HUES6 (cell line): Measurements from ENCODE around the gene NAA35.

Experiments
- H3K27ac ChIP-seq: 2 replicates; pipeline ENCODE4 v1.7.0; 2013; ENCODE audit warnings: low read depth, mild to moderate bottlenecking, low read length, inconsistent platforms
- H3K27me3 ChIP-seq: 2 replicates; pipeline ENCODE4 v1.6.1; 2013; ENCODE audit warnings: low read length; ENCODE audit not compliant: control insufficient read depth, insufficient read depth
- H3K36me3 ChIP-seq: 2 replicates; pipeline ENCODE4 v1.6.1; 2013; ENCODE audit warnings: low read length; ENCODE audit not compliant: control insufficient read depth, insufficient read depth
- H3K4me1 ChIP-seq: 2 replicates; pipeline ENCODE4 v1.6.1; 2013; ENCODE audit warnings: low read length; ENCODE audit not compliant: control insufficient read depth, insufficient read depth
- H3K4me3 ChIP-seq: 2 replicates; pipeline ENCODE4 v1.5.1; 2013; ENCODE audit warnings: low read depth, low read length
- H3K9ac ChIP-seq: one replicate; pipeline ENCODE4 v1.6.1; 2013; ENCODE audit warnings: mild to moderate bottlenecking, low read length
- H3K9me3 ChIP-seq: 2 replicates; pipeline ENCODE4 v1.6.1; 2013; ENCODE audit warnings: low read depth, low read length; ENCODE audit not compliant: control insufficient read depth, insufficient read depth

Gene NAA35

GRCh38 chr9:85940832-85941621, at the start of gene NAA35:
Gene NAA35, plus strand, starts transcription at chr9:85941146. Its CDS starts 1,014 bp downstream, at chr9:85942160.
- Histone ChIP-seq H3K36me3 (peaks cover 31% of the 10 kb centered on the region), H3K4me3 (peak within 1 kb of the TSS; percentile 99), H3K9ac (peak within 1 kb of the TSS; percentile 97), H3K4me1 (peaks cover 9% of the 10 kb centered on the region), H3K9me3 (no peaks in the 10 kb centered on the region), H3K27ac (peak within 1 kb of the TSS; percentile 93), H3K27me3 (no peaks in the 10 kb centered on the region)

GRCh38 chr9:85892401-85892800, 48.5 kb upstream of the NAA35 start:
- Histone ChIP-seq H3K36me3 (peaks cover 34% of the 10 kb centered on the region; the same call in 1 of the 2 replicates), H3K9ac (no peak overlapping the region), H3K4me3 (no peak overlapping the region), H3K9me3 (no peaks in the 10 kb centered on the region; the same call in 1 of the 2 replicates), H3K4me1 (no peaks in the 10 kb centered on the region), H3K27me3 (no peaks in the 10 kb centered on the region), H3K27ac (no peak overlapping the region)

- Histone ChIP-seq H3K4me1 (no peaks in the 10 kb centered on the region; the same call in 1 of the 2 replicates), H3K9ac (no peak overlapping the region), H3K4me3 (no peak overlapping the region), H3K27me3 (no peaks in the 10 kb centered on the region), H3K9me3 (no peaks in the 10 kb centered on the region; the same call in 1 of the 2 replicates), H3K36me3 (peaks cover 35% of the 10 kb centered on the region; the same call in 1 of the 2 replicates), H3K27ac (no peak overlapping the region)
These were observed 45.3 kb upstream of the NAA35 start for GRCh38 chr9:85895685-85896084.

- no peaks in the 10 kb centered on the region; the same call in 1 of the 2 replicates for H3K4me1 ChIP-seq
- no peak overlapping the region for H3K27ac ChIP-seq
- no peaks in the 10 kb centered on the region for H3K9me3 ChIP-seq
- no peak overlapping the region for H3K4me3 ChIP-seq
- peaks cover 23% of the 10 kb centered on the region; the same call in 1 of the 2 replicates for H3K36me3 ChIP-seq
- no peak overlapping the region for H3K9ac ChIP-seq
- no peaks in the 10 kb centered on the region for H3K27me3 ChIP-seq
These were observed 43.1 kb upstream of the NAA35 start for GRCh38 chr9:85897848-85898247.

- Histone ChIP-seq H3K9me3 (no peaks in the 10 kb centered on the region), H3K36me3 (peaks cover 18% of the 10 kb centered on the region; the same call in 1 of the 2 replicates), H3K27ac (no peak overlapping the region), H3K4me1 (no peaks in the 10 kb centered on the region; the same call in 1 of the 2 replicates), H3K4me3 (no peak overlapping the region), H3K9ac (no peak overlapping the region), H3K27me3 (no peaks in the 10 kb centered on the region)
These were observed 42.6 kb upstream of the NAA35 start for GRCh38 chr9:85898332-85898731.

- Histone ChIP-seq H3K4me3 (no peak overlapping the region), H3K4me1 (no peaks in the 10 kb centered on the region; the same call in 1 of the 2 replicates), H3K9ac (no peak overlapping the region), H3K9me3 (no peaks in the 10 kb centered on the region), H3K27ac (no peak overlapping the region), H3K36me3 (peaks cover 18% of the 10 kb centered on the region; the same call in 1 of the 2 replicates), H3K27me3 (no peaks in the 10 kb centered on the region)
These were observed 41.6 kb upstream of the NAA35 start for GRCh38 chr9:85899388-85899787.

GRCh38 chr9:85900504-85901201, 40.3 kb upstream of the NAA35 start:
- H3K36me3 ChIP-seq, result peaks cover 15% of the 10 kb centered on the region; the same call in 1 of the 2 replicates
- H3K27me3 ChIP-seq, result no peaks in the 10 kb centered on the region
- H3K27ac ChIP-seq, result no peak overlapping the region
- no peak overlapping the region for H3K9ac ChIP-seq
- no peaks in the 10 kb centered on the region; the same call in 1 of the 2 replicates for H3K4me1 ChIP-seq
- H3K9me3 ChIP-seq, result no peaks in the 10 kb centered on the region
- H3K4me3 ChIP-seq, result no peak overlapping the region

- H3K27me3 ChIP-seq, result no peaks in the 10 kb centered on the region
- H3K4me1 ChIP-seq, result no peaks in the 10 kb centered on the region
- H3K27ac ChIP-seq, result no peak overlapping the region
- peaks cover 6% of the 10 kb centered on the region; the same call in 1 of the 2 replicates for H3K36me3 ChIP-seq
- no peak overlapping the region for H3K4me3 ChIP-seq
- H3K9ac ChIP-seq, result no peak overlapping the region
- H3K9me3 ChIP-seq, result no peaks in the 10 kb centered on the region
These were observed 36.0 kb upstream of the NAA35 start for GRCh38 chr9:85904975-85905374.

GRCh38 chr9:85905957-85906356, 35.0 kb upstream of the NAA35 start:
- H3K27ac ChIP-seq, result no peak overlapping the region
- H3K4me3 ChIP-seq, result no peak overlapping the region
- no peaks in the 10 kb centered on the region for H3K27me3 ChIP-seq
- H3K36me3 ChIP-seq, result peaks cover 6% of the 10 kb centered on the region; the same call in 1 of the 2 replicates
- no peaks in the 10 kb centered on the region for H3K9me3 ChIP-seq
- no peak overlapping the region for H3K9ac ChIP-seq
- H3K4me1 ChIP-seq, result no peaks in the 10 kb centered on the region

- Histone ChIP-seq H3K36me3 (peaks cover 6% of the 10 kb centered on the region; the same call in 1 of the 2 replicates), H3K9ac (no peak overlapping the region), H3K9me3 (no peaks in the 10 kb centered on the region), H3K4me3 (no peak overlapping the region), H3K4me1 (no peaks in the 10 kb centered on the region), H3K27me3 (no peaks in the 10 kb centered on the region), H3K27ac (no peak overlapping the region)
These were observed 31.6 kb upstream of the NAA35 start for GRCh38 chr9:85909390-85909789.

GRCh38 chr9:85914108-85914507, 26.8 kb upstream of the NAA35 start:
- Histone ChIP-seq H3K27me3 (no peaks in the 10 kb centered on the region), H3K4me3 (no peak overlapping the region), H3K36me3 (no peaks in the 10 kb centered on the region; the same call in 1 of the 2 replicates), H3K4me1 (no peaks in the 10 kb centered on the region), H3K9me3 (no peaks in the 10 kb centered on the region), H3K27ac (no peak overlapping the region), H3K9ac (no peak overlapping the region)
